GM13977 (cell line): ENCODE data around the gene DDIT4.

Source experiments
- DNase-seq: peaks from one replicate; pipeline ENCODE4 v3.0.0; 2012; ENCODE audit warnings: low spot score
- CTCF ChIP-seq: IDR thresholded peaks from 2 replicates; pipeline ENCODE4 v1.5.1; 2012; ENCODE audit warnings: mild to moderate bottlenecking, control low read depth; ENCODE audit not compliant: insufficient read depth; ENCODE audit errors: extremely low read depth, missing control alignments
- in situ Hi-C: fragments of 300-500 bp; cut with MboI; formaldehyde crosslinking; loops from one replicate; pipeline ENCODE4 v1.12.0; 2022; ENCODE audit warnings: low sequenced_read_pairs, low pct_unique_long_range_greater_than_20kb, mixed read lengths, inconsistent platforms; ENCODE audit not compliant: unreplicated experiment

Gene DDIT4

GRCh38 chr10:72319416-72320254 lies 45.9 kb downstream of the DDIT4 start:
- DNase-seq = peak; percentile 90
- in situ Hi-C loops = no loop called here
- TF ChIP-seq CTCF = no peak

GRCh38 chr10:72320676-72321247 lies 47.0 kb downstream of the DDIT4 start:
- in situ Hi-C loops = no loop called here
- DNase-seq = peak; percentile 88
- no peak for TF ChIP-seq CTCF

- in situ Hi-C loops = no loop called here
- no peak for DNase-seq
- no peak for TF ChIP-seq CTCF
Observed at GRCh38 chr10:72321248-72322029, 47.7 kb downstream of the DDIT4 start.

GRCh38 chr10:72322030-72322279 lies 48.2 kb downstream of the DDIT4 start:
- no peak for TF ChIP-seq CTCF
- DNase-seq = no peak
- in situ Hi-C loops = no loop called here

- TF ChIP-seq CTCF = no peak
- DNase-seq = no peak
- in situ Hi-C loops = no loop called here
Observed at GRCh38 chr10:72322280-72323058, 48.7 kb downstream of the DDIT4 start.

GRCh38 chr10:72323108-72323749 lies 49.5 kb downstream of the DDIT4 start:
- no peak for TF ChIP-seq CTCF
- in situ Hi-C loops = no loop called here
- no peak for DNase-seq
